ENCODE results near the gene C9orf57.
"Not testable (repeated sequence)": the region's sequence is repeated elsewhere in the genome, so short reads cannot be mapped to it uniquely, and the experiment has no call there.

The C9orf57 gene, protein sequence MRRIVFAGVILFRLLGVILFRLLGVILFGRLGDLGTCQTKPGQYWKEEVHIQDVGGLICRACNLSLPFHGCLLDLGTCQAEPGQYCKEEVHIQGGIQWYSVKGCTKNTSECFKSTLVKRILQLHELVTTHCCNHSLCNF

GRCh38 chr9:72060513-72060912 is at the start of gene C9orf57:
Gene C9orf57, minus strand, starts transcription at chr9:72060613. Its CDS starts 1,282 bp downstream, at chr9:72059331.
- no peak for DNase-seq

DNA sequence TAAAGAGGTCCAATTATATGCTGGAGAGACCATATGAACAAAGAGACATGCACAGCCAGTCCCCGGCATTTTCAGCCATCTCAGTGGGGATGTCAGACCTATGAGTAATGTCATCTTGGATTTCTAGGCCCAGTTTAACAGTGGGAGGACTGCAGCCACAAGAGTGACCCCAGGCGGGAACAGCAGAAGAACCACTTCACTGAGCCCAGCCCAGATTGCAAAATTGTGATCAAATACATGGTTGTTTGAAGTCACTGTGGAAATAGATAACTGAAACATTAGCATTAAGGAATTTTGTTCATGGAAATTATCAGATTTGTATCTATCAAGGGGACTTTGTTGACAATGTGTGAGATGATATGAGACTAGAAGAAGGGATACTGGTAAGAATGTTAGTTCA is 42.1 kb upstream of the C9orf57 start:
- DNase-seq = no peak

DNA sequence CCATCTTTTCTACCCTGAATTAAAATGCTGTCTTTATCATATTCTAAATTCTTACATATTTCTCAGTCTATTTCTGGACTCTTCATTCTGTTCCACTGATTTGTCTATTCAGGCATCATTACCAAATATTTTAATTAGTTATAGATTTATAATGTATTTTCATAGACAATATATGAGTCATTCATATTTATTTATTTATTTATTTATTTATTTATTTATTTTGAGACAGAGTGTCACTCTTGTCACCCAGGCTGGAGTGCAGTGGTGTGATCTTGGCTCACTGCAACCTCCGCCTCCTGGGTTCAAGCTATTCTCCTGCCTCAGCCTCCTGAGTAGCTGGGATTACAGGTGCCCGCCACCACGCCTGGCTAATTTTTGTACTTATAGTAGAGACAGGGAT is 35.1 kb upstream of the C9orf57 start:
- not testable (repeated sequence) for DNase-seq

DNA sequence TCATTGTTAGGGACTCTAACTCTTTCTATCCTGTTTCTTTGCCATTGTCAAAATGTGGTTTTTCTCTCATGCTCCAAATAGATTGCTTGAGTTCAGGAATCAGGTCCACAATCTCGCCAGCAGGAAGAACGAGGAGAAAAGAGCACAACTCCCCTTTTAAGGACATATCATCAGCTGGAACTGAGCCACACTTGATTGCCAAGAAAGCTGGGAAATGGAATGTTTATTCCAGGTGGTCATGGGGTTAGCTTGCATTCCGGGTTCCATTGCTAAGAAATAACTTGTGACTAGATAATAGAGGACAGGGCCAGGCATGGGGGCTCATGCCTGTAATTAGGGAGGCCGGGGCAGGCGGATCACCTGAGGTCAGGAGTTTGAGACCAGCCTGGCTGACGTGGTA is 32.4 kb upstream of the C9orf57 start:
- DNase-seq = no peak

- DNase-seq = no peak
Observed at GRCh38 chr9:72089451-72090130, 29.2 kb upstream of the C9orf57 start.

DNA sequence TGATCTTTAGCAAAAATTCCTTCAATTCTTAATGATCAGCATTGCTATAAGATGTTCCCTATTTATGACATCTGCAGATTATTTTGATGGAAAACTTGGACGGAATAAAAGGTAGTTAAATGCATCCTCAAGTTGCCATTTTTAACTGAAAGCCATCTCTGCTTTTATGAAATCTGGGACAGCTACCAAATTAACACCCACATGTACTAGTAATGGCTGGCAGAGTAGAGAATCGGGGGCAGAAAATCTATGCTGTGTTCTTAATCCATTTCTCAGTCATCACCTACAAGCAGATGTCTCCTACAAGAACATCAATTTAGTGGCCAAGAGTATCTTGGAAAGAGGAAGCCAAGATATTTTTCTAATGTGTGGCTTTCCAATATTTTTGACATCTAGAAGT is 22.1 kb upstream of the C9orf57 start:
- DNase-seq = no peak

- DNase-seq = not testable (repeated sequence)
Observed at GRCh38 chr9:72074666-72075065, 14.3 kb upstream of the C9orf57 start.

- no peak for DNase-seq
Observed at GRCh38 chr9:72065076-72065475, 4.7 kb upstream of the C9orf57 start.

DNA sequence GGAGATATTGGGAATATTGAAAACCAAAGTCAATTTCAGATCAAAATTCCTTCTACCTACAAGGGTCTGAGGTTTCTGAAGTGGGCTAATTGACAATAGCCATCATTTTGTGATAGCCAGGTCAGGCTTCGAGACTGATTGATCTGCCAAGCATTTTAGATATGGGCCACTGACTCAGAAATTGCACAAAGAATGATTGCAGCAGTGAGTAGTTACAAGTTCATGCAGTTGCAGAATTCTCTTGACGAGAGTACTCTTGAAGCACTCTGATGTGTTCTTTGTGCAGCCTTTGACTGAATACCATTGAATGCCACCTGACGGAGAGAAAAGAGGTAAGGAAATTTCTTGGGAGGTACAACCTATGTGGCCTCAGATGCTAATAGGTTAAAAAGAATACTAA is 8.3 kb downstream of the C9orf57 start:
- DNase-seq = no peak

GRCh38 chr9:72048850-72049249 is 11.6 kb downstream of the C9orf57 start:
- no peak for DNase-seq

DNA sequence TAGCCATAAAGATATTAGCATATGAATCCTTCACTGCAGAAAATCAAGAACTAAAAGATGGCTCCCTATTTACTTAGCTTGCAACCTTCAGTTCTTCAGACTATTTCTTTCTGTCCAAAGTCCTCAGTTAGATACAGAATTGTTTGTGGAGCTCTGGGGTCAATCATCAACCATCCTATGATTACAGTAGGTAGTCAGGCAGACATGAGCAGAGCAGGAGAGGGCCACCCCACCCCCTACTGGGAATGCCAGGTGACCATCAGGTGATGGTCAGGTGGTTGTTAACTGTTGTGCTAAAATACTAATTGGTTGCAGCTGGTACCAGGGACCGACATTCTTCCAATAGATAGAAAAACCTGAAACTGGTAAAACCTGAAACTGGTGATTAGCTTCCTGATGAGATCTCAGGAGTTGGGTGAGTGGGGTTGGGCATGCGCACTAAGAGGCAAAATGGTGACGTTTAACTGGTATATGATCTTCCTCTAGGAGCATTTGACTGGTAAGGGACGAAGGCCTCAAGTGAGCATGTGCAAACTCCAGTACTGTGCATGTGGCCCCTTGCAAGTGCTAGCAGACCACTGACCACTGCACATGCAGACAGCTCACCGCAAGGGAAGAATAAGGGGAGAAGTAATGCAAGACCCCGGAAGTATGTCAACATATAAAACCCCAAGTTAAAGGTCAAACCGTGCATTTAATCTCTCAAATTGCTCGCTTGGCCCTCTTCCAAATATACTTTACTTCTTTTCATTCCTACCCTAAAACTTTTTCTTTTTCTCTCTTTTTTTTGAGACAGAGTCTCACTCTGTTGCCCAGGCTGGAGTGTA is 13.6 kb downstream of the C9orf57 start:
- no peak for DNase-seq

- DNase-seq = no peak
Observed at GRCh38 chr9:72044095-72044494, 16.3 kb downstream of the C9orf57 start.

DNA sequence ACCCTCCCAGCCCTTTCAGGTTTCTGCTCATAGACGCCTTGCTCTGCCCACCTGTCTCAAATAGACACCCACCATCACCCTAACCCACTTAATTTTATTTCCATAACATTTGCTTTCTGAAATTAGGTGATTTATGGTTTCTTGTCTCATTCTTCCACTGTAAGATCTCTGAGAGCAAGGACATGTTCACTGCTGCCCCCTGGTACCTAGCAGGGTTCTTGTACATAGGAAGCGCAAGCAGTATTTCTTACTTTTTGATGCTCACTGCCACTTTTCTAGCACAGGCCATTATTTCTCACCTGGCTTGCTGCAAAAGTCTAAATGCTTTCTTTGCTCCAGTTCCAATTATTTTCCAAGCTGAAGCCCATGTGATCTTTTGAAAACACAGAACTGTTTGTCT is 16.8 kb downstream of the C9orf57 start:
- DNase-seq = no peak

- no peak for DNase-seq
Observed at GRCh38 chr9:72042928-72043327, 17.5 kb downstream of the C9orf57 start.

DNA sequence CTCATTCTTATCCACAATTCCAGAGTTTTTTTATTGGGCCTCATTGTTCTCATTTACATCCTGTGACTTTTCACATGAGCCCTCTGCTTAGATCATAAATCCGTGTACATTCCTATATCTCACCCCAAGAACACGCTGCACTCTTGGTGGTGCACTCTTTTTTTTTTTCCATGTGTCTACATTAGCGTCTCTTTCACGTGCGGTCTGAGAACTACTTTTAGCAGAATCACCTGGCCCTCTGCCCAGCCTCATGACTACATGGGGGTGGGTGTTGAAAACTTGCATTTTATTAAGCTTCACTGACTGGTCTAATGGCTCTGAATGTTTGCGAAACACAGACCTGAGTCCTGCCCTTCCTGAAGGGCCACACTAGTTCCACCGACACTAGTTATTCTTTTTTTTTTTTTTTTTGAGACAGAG is 18.6 kb downstream of the C9orf57 start:
- DNase-seq = no peak

- no peak for DNase-seq
Observed at GRCh38 chr9:72041369-72041768, 19.0 kb downstream of the C9orf57 start.

- no peak for DNase-seq
Observed at GRCh38 chr9:72039532-72039931, 20.9 kb downstream of the C9orf57 start.

GRCh38 chr9:72038890-72039410 is 21.5 kb downstream of the C9orf57 start:
- peak; percentile 83 for DNase-seq

GRCh38 chr9:72038408-72038807 is 22.0 kb downstream of the C9orf57 start:
- no peak for DNase-seq

GRCh38 chr9:72037571-72037970 is 22.8 kb downstream of the C9orf57 start:
- DNase-seq = no peak

DNA sequence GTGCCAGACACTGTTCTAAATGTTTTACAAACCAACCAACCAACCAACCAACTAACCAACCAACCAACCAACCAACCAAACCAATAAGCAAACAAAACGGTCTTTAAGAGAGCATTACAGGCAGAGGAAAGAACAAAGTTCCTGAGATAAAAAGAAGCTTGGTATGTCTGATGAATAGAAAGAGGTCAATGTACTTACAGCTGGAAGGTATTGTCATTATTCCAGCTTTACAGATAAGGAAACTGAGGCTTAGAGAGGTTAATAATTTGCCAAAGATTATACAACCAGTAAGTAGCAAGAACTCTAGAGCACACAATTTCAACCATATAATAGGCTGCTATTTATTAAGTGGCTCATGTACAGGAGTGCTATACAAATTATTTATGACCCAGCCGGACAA is 29.6 kb downstream of the C9orf57 start:
- DNase-seq = no peak

DNA sequence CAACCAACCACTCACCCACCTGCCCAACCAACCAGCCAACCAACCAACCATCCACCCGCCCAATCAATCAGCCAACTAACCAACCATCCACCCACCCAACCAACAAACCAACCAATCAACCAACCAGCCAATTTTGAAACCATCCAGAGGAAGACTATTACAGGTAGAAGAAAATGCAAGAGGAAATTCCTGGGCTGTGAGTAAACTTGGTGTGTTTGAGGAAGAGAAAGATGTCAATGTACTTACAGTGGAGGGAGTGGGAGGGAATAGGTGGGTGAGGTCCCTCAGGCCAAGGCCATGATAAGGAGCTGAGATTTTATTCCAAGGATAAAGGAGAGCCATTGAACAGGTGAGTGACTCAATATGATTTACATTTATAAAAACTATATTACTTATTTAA is 30.4 kb downstream of the C9orf57 start:
- no peak for DNase-seq

- no peak for DNase-seq
Observed at GRCh38 chr9:72025906-72026305, 34.5 kb downstream of the C9orf57 start.

DNA sequence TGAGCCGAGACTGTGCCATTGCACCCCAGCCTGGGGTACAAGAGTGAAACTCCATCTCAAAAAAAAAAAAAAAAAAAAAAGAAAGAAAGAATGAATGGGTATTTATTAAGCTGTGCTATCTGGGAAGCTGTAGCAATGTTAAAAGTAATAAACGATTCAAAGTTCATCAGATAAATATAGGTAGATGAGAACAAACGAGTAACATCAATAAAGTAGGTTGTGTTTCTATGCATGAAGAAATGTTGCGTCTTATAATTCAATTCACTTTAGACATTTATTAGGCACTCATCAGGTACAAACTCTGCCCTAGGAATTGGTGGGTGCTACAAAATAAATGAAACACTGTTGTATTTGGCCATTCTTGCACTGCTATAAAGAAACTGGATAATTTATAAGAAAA is 36.8 kb downstream of the C9orf57 start:
- DNase-seq = no peak
